HepG2 (cell line): ENCODE data around the gene ILDR2. TPM values are rescaled to one million over a fixed set of nuclear protein-coding genes. Genes with fewer than 3 reads are reported as not detected.
A peak's percentile ranks its signal among the peaks of the same experiment; 100 is the strongest.

ENCODE experiments used
- EED ChIP-seq: sonication (generic); formaldehyde crosslinking; IDR thresholded peaks from 2 replicates; pipeline ENCODE4 v1.5.0; 2020; ENCODE audit warnings: mild to moderate bottlenecking, missing genetic modification reagents
- FOXA1 ChIP-seq, 2 experiments: fragments of 450-650 bp in 1 of 2; sonication (generic) in 1 of 2; formaldehyde crosslinking in 1 of 2; IDR thresholded peaks; 2 replicates each; pipeline versions ENCODE4 v1.4.0 to v1.6.1; 2016 to 2020; ENCODE audit warnings: missing genetic modification reagents in 1 of 2
- GATAD1 ChIP-seq: IDR thresholded peaks from 2 replicates; pipeline ENCODE4 v1.6.1; 2016; ENCODE audit warnings: missing genetic modification reagents, missing compliant biosample characterization
- HOXA5 ChIP-seq: sonication (generic); formaldehyde crosslinking; IDR thresholded peaks from 2 replicates; pipeline ENCODE4 v1.4.0; 2020; ENCODE audit warnings: missing genetic modification reagents
- LRRFIP1 ChIP-seq: sonication (generic); formaldehyde crosslinking; conservative IDR thresholded peaks from 2 replicates; pipeline ENCODE4 v1.4.0; 2020; ENCODE audit warnings: missing genetic modification reagents
- MEIS2 ChIP-seq: sonication (generic); formaldehyde crosslinking; IDR thresholded peaks from 2 replicates; pipeline ENCODE4 v1.9.0; 2021; ENCODE audit warnings: mild to moderate bottlenecking, missing genetic modification reagents
- MIXL1 ChIP-seq: IDR thresholded peaks from 2 replicates; pipeline ENCODE4 v1.6.1; 2016
- NCOA2 ChIP-seq: sonication (generic); formaldehyde crosslinking; IDR thresholded peaks from 2 replicates; pipeline ENCODE4 v1.8.0; 2022; ENCODE audit warnings: inconsistent platforms
- PLRG1 ChIP-seq: fragments of 450-650 bp; conservative IDR thresholded peaks from 2 replicates; pipeline ENCODE4 v1.6.1; 2016
- REPIN1 ChIP-seq: sonication (generic); formaldehyde crosslinking; IDR thresholded peaks from 2 replicates; pipeline ENCODE4 v1.8.0; 2022; ENCODE audit warnings: missing genetic modification reagents, low read depth, mild to moderate bottlenecking, borderline replicate concordance
- SOX6 ChIP-seq, 2 experiments: fragments of 450-650 bp in 1 of 2; sonication (generic) in 1 of 2; formaldehyde crosslinking in 1 of 2; IDR thresholded peaks; 2 replicates each; pipeline versions ENCODE4 v1.4.0 to v1.6.1; 2017 to 2020; ENCODE audit warnings: antibody characterized with exemption in 1 of 2, mild to moderate bottlenecking in 1 of 2, missing genetic modification reagents in 1 of 2
- SP5 ChIP-seq: IDR thresholded peaks from 2 replicates; pipeline ENCODE4 v1.6.1; 2016; ENCODE audit warnings: low read depth, borderline replicate concordance
- U2AF1 ChIP-seq: fragments of 200-400 bp; formaldehyde crosslinking; optimal IDR thresholded peaks from 2 replicates; pipeline ENCODE3; 2017; ENCODE audit warnings: mild to moderate bottlenecking, low read depth, low read length
- YEATS4 ChIP-seq: sonication (generic); formaldehyde crosslinking; IDR thresholded peaks from 2 replicates; pipeline ENCODE4 v1.4.0; 2020; ENCODE audit warnings: missing genetic modification reagents, borderline replicate concordance
- YY1 ChIP-seq: IDR thresholded peaks from 2 replicates; pipeline ENCODE4 v1.6.1; 2011; ENCODE audit warnings: low read length, low read depth, moderate library complexity, mild to moderate bottlenecking; ENCODE audit not compliant: insufficient read depth, insufficient replicate concordance
- ZEB1 ChIP-seq: IDR thresholded peaks from 2 replicates; pipeline ENCODE4 v1.6.1; 2012; ENCODE audit warnings: mild to moderate bottlenecking, low read depth, inconsistent platforms; ENCODE audit not compliant: insufficient replicate concordance
- ZHX1 ChIP-seq: sonication (generic); formaldehyde crosslinking; IDR thresholded peaks from 2 replicates; pipeline ENCODE4 v1.8.1; 2022; ENCODE audit warnings: low read depth, mild to moderate bottlenecking, missing genetic modification reagents
- ZNF20 ChIP-seq: sonication (generic); formaldehyde crosslinking; IDR thresholded peaks from 2 replicates; pipeline ENCODE4 v1.4.0; 2020; ENCODE audit warnings: mild to moderate bottlenecking, moderate library complexity, missing genetic modification reagents
- ZNF710 ChIP-seq: sonication (generic); formaldehyde crosslinking; IDR thresholded peaks from 2 replicates; pipeline ENCODE4 v1.5.0; 2020; ENCODE audit warnings: mild to moderate bottlenecking, missing genetic modification reagents, borderline replicate concordance
- polyA plus RNA-seq, 8 experiments: library from polyadenylated mRNA; depleted of rRNA in 3 of 8; stranded (reverse) in 7 of 8; unstranded in 1 of 8; fragments of >200 nt; fragmentation: Illumina TruSeq in 4 of 8; extraction: Trizol in 4 of 8; gene quantifications; 2 replicates each; pipeline versions ENCODE4 v1.2.1 to v1.2.3, GENCODE V29; 2011 to 2016; ENCODE audit warnings: low read depth in 4 of 8, missing spikeins in 1 of 8, mixed read lengths in 1 of 8; ENCODE audit not compliant: insufficient read depth in 1 of 8
- total RNA-seq, 5 experiments: library from RNA; depleted of rRNA; stranded (reverse); fragments of >200 nt; fragmentation: Illumina TruSeq; extraction: Trizol; gene quantifications; 2 replicates each; pipeline ENCODE4 v1.2.3, GENCODE V29; 2016; ENCODE audit warnings: low read depth in 1 of 5
- TF ChIP-seq, protein P1 (sequence below): sonication (generic); formaldehyde crosslinking; IDR thresholded peaks from 2 replicates; pipeline ENCODE4 v1.8.0; 2022; ENCODE audit warnings: mild to moderate bottlenecking, missing genetic modification reagents

The ILDR2 gene
- total and polyA plus RNA-seq, 2 of the 13 experiments (the other 11 are each of a cell fraction or from before 2014, with no cell fraction given), result 0.04 TPM; not detected in 1

GRCh38 chr1:166875734-166876539 is 99.4 kb downstream of the ILDR2 start, which contains the start of gene TADA1 (continued):
- TF ChIP-seq SOX6 (IDR thresholded peaks at IDR 0.05) (no peak), SOX6 (CRISPR knock-in tag; IDR thresholded peaks at IDR 0.05) (peak; percentile 54; the same call in 1 of the 2 replicates), ZHX1 (CRISPR knock-in tag) (0 out of 2 replicates have a peak, but pooled peaks have one; percentile 34), LRRFIP1 (no peak), YY1 (peak; percentile 93), ZNF20 (CRISPR knock-in tag) (no peak), EED (CRISPR knock-in tag) (peak; percentile 62; the same call in 1 of the 2 replicates), YEATS4 (peak; percentile 92), ZNF710 (no peak), FOXA1 (IDR thresholded peaks at IDR 0.05) (no peak), FOXA1 (CRISPR knock-in tag; IDR thresholded peaks at IDR 0.05) (peak; percentile 65), MIXL1 (CRISPR knock-in tag) (peak; percentile 74), HOXA5 (CRISPR knock-in tag) (no peak), ZEB1 (no peak), REPIN1 (CRISPR knock-in tag) (peak; percentile 53; the same call in 1 of the 2 replicates), MEIS2 (peak; percentile 14; the same call in 1 of the 2 replicates), GATAD1 (CRISPR knock-in tag) (no peak; the same call in none of the 2 replicates), NCOA2 (CRISPR knock-in tag) (no peak; the same call in 1 of the 2 replicates), SP5 (CRISPR knock-in tag) (peak; percentile 94), U2AF1 (no peak), PLRG1 (no peak)
- TF ChIP-seq, protein P1, sequence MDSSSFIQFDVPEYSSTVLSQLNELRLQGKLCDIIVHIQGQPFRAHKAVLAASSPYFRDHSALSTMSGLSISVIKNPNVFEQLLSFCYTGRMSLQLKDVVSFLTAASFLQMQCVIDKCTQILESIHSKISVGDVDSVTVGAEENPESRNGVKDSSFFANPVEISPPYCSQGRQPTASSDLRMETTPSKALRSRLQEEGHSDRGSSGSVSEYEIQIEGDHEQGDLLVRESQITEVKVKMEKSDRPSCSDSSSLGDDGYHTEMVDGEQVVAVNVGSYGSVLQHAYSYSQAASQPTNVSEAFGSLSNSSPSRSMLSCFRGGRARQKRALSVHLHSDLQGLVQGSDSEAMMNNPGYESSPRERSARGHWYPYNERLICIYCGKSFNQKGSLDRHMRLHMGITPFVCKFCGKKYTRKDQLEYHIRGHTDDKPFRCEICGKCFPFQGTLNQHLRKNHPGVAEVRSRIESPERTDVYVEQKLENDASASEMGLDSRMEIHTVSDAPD (CRISPR knock-in tag), result no peak; the same call in 1 of the 2 replicates
